AG04449 (cell line): Measurements from ENCODE around the gene CTNNAL1.

Source experiments
- CTCF ChIA-PET: fragments of 350-600 bp; formaldehyde crosslinking; extraction: SDS; loops from one replicate; lab custom pipeline; 2021; ENCODE audit warnings: antibody characterized with exemption; lab: Yijun Ruan, JAX
- POLR2A ChIA-PET: fragments of 400-600, 350-600 bp; formaldehyde crosslinking; extraction: SDS; loops from one replicate; lab custom pipeline; 2020; ENCODE audit warnings: antibody characterized with exemption, inconsistent platforms; lab: Yijun Ruan, JAX
- DNase-seq: peaks from one replicate; pipeline ENCODE4 v3.0.0-alpha.2; 2010; ENCODE audit warnings: low read depth, low spot score
- H3K4me3 ChIP-seq: 2 replicates; pipeline ENCODE4 v1.5.1; 2011; ENCODE audit warnings: low read depth, mild to moderate bottlenecking, control low read depth, low read length
- CTCF ChIP-seq: IDR thresholded peaks from one replicate; pipeline ENCODE4 v1.5.1; 2011; ENCODE audit warnings: mild to moderate bottlenecking, moderate library complexity, low read length, control low read depth, inconsistent platforms; ENCODE audit not compliant: insufficient read depth; ENCODE audit errors: missing control alignments

Gene CTNNAL1

GRCh38 chr9:108939975-108940374 lies 73.3 kb downstream of the CTNNAL1 start:
- ChIA-PET POLR2A (no interaction called here), CTCF (interaction anchor here (2.0 kb wide), 1 partner anchor 14 kb away, joined by 5 read pairs; no protein-coding TSS in a partner anchor)
- DNase-seq: no peak
- no peak overlapping the region for H3K4me3 ChIP-seq
- TF ChIP-seq CTCF: no peak

DNA sequence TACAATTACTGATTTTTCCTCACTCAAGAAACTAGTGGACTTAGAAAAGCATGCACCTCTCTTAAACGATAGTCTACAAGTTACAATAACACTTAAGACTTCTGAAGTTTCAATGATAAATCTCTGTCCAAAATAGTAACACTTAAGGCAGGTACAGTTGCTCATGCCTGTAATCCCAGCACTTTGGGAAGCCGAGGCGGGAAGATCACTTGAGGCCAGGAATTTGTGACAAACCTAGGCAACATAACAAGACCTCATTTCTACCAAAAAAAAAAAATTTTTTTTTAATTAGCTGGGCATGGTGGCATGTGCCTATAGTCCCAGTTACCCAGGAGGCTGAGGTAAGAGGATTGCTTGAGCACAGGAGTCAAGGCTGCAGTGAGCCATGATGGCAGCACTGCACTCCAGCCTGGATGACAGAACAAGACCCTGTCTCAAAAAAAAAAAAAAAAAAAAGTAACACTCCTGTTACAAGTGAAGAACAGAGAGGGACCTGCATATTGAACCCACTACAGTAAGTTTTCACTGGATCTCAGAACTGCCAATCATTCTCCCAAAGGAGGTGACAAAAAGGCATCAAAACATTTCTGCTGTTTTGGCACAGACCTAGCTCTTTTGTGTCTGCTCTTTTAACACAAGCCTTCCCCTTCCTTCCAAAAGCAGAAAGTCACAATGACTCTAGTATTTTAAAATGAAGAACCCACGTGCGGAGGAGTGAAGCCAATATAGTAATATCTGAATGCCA lies 75.6 kb downstream of the CTNNAL1 start:
- TF ChIP-seq CTCF: no peak
- ChIA-PET POLR2A (no interaction called here), CTCF (interaction anchor here (1.1 kb wide), 1 partner anchor 15 kb away, joined by 3 read pairs; no protein-coding TSS in a partner anchor)
- no peak overlapping the region for H3K4me3 ChIP-seq
- no peak for DNase-seq

GRCh38 chr9:108934323-108934893 lies 78.9 kb downstream of the CTNNAL1 start, which contains the start of gene ABITRAM:
Gene ABITRAM (plus strand): TSS chr9:108934400. CDS start chr9:108934487, 87 bp downstream.
- ChIA-PET POLR2A (no interaction called here), CTCF (interaction anchor here (0.6 to 1.6 kb wide), 3 partner anchors 19 to 535 kb away, joined by 3 to 4 read pairs (median 3); no protein-coding TSS in a partner anchor)
- TF ChIP-seq CTCF: no peak
- DNase-seq: peak; percentile 7
- peak within 1 kb of the TSS; percentile 92 for H3K4me3 ChIP-seq

- H3K4me3 ChIP-seq: peak within 1 kb of the TSS; percentile 92
- ChIA-PET CTCF (interaction anchor here (0.6 to 1.6 kb wide), 3 partner anchors 19 to 536 kb away, joined by 3 to 4 read pairs (median 3); no protein-coding TSS in a partner anchor), POLR2A (no interaction called here)
- DNase-seq: peak; percentile 56
- TF ChIP-seq CTCF: peak; percentile 61
Observed at GRCh38 chr9:108933718-108934322, 79.5 kb downstream of the CTNNAL1 start, which contains the start of gene ELP1. Gene ELP1 (minus strand): TSS chr9:108934124. CDS start chr9:108931146, 2,978 bp downstream.

DNA sequence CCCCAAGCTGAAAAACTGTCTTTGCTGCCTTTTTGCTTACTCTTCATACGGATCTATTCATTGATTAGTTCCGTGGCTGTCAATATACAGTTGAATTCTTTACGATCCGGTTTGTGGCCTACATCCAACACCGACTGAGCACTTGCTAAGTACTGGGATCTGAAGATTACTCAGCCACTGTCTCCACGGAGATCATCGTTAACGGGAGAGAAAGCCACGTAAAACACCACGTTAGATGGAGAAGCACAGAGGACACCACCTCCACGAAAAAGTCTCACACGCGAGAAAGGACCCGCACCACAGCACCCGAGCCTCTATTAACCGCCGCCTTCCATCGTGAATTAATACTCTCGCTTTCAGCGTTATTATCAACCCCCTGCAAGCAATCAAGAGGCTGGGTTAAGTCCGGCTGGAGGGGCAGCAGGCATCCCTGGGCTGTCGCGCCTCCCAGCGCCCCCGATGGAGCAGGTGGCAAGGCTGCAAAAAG lies 80.0 kb downstream of the CTNNAL1 start:
- ChIA-PET POLR2A (no interaction called here), CTCF (no interaction called here)
- DNase-seq: no peak
- no peak for TF ChIP-seq CTCF
- H3K4me3 ChIP-seq: peak overlapping the region; percentile 92
